PC-9 (cell line): ENCODE results near the gene LRRC14B. TPM values are rescaled to one million over a fixed set of nuclear protein-coding genes. Genes with fewer than 3 reads are reported as not detected.
"Not testable (repeated sequence)": the region's sequence is repeated elsewhere in the genome, so short reads cannot be mapped to it uniquely, and the experiment has no call there.

ENCODE experiments used
- BruUV-seq: library from RNA; stranded (reverse); fragments of 400-500 nt; replicated peaks from 2 replicates; lab custom pipeline; 2021; lab: Mats Ljungman, UMichigan
- CTCF ChIA-PET: fragments of 300-600 bp; sonication (Branson Sonifier 250); formaldehyde crosslinking; loops from one replicate; lab custom pipeline; 2022; ENCODE audit warnings: antibody characterized with exemption; lab: Charles Lee
- POLR2A ChIA-PET: fragments of 300-600 bp; sonication (Branson Sonifier 250); formaldehyde crosslinking; loops from one replicate; lab custom pipeline; 2022; ENCODE audit warnings: antibody characterized with exemption; ENCODE audit not compliant: unreplicated experiment; lab: Charles Lee
- DNase-seq, 2 experiments: peaks; one replicate each; pipeline versions ENCODE4 v3.0.0 to v3.0.0-alpha.2; 2015 to 2022; ENCODE audit warnings: mixed read lengths in 1 of 2
- H2AFZ ChIP-seq: fragments of 200-600 bp; sonication (generic); 2 replicates; pipeline ENCODE4 v1.8.1; 2017; ENCODE audit warnings: antibody characterized with exemption
- H3F3A ChIP-seq: fragments of 200-600 bp; sonication (generic); 2 replicates; pipeline ENCODE4 v1.8.1; 2017; ENCODE audit warnings: antibody characterized with exemption, mild to moderate bottlenecking, low read depth; ENCODE audit not compliant: insufficient read depth
- H3K27ac ChIP-seq: fragments of 200-600 bp; sonication (generic); 2 replicates; pipeline ENCODE4 v1.6.1; 2016; ENCODE audit warnings: mixed run types
- H3K27me3 ChIP-seq: fragments of 200-600 bp; sonication (generic); 2 replicates; pipeline ENCODE4 v1.6.1; 2016; ENCODE audit warnings: low read depth, mixed run types; ENCODE audit not compliant: insufficient read depth
- H3K36me3 ChIP-seq: fragments of 200-600 bp; sonication (generic); 2 replicates; pipeline ENCODE4 v1.6.1; 2016; ENCODE audit warnings: low read depth, mixed run types
- H3K4me1 ChIP-seq: fragments of 200-600 bp; sonication (generic); replicated peaks from 2 replicates; pipeline ENCODE4 v1.6.1; 2016; ENCODE audit warnings: mixed run types; ENCODE audit not compliant: insufficient read depth
- H3K4me2 ChIP-seq: fragments of 200-600 bp; sonication (generic); 2 replicates; pipeline ENCODE4 v1.6.1; 2017; ENCODE audit warnings: mixed run types
- H3K4me3 ChIP-seq: fragments of 200-600 bp; sonication (generic); 2 replicates; pipeline ENCODE4 v1.6.1; 2016; ENCODE audit warnings: mixed run types
- H3K79me2 ChIP-seq: fragments of 200-600 bp; sonication (generic); 2 replicates; pipeline ENCODE4 v1.6.1; 2017; ENCODE audit warnings: low read depth, mixed run types
- H3K9me2 ChIP-seq: fragments of 200-600 bp; sonication (generic); 2 replicates; pipeline ENCODE4 v1.8.1; 2017; ENCODE audit warnings: mild to moderate bottlenecking; ENCODE audit not compliant: insufficient read depth
- H3K9me3 ChIP-seq: fragments of 200-600 bp; sonication (generic); 2 replicates; pipeline ENCODE4 v1.8.1; 2016; ENCODE audit warnings: low read depth; ENCODE audit not compliant: insufficient read depth
- H4K20me1 ChIP-seq: fragments of 200-600 bp; sonication (generic); 2 replicates; pipeline ENCODE4 v1.8.1; 2017; ENCODE audit not compliant: insufficient read depth
- CTCF ChIP-seq: fragments of 200-600 bp; sonication (generic); conservative IDR thresholded peaks from 2 replicates; pipeline ENCODE4 v1.6.1; 2017; ENCODE audit warnings: mixed run types, antibody characterized with exemption, mild to moderate bottlenecking, moderate library complexity
- EZH2 ChIP-seq: fragments of 200-600 bp; sonication (generic); IDR thresholded peaks from 2 replicates; pipeline ENCODE4 v1.8.0; 2017; ENCODE audit warnings: antibody characterized with exemption, low read depth
- intact Hi-C: fragments of 100-400 bp; cut with micrococcal nuclease; formaldehyde crosslinking; loops from one replicate; pipeline ENCODE4 v1.10.0; 2022; ENCODE audit not compliant: unreplicated experiment
- total RNA-seq: library from RNA; stranded (reverse); gene quantifications from 2 replicates; pipeline ENCODE4 v1.2.3, GENCODE V29; 2021

LRRC14B gene
- total RNA-seq, 1 experiment from 2014 or later: not detected

- intact Hi-C loops: no loop called here
- Histone ChIP-seq H3K9me3 (no peaks in the 10 kb centered on the region), H3K9me2 (no peaks in the 10 kb centered on the region), H3K4me1 (no peaks in the 10 kb centered on the region), H3K27me3 (no peaks in the 10 kb centered on the region), H3F3A (no peaks in the 10 kb centered on the region), H4K20me1 (no peaks in the 10 kb centered on the region), H3K4me2 (no peak overlapping the region), H3K36me3 (peaks cover 25% of the 10 kb centered on the region), H3K27ac (no peak overlapping the region), H3K4me3 (no peak overlapping the region), H2AFZ (no peak overlapping the region), H3K79me2 (no peaks in the 10 kb centered on the region)
- ChIA-PET CTCF (no interaction called here), POLR2A (interaction anchor here (0.6 kb wide), 1 partner anchor 381 kb away, joined by 9 read pairs; no protein-coding TSS in a partner anchor)
- DNase-seq: no peak
- no TSS peak for BruUV-seq
- TF ChIP-seq EZH2 (no peak), CTCF (no peak)
Observed at GRCh38 chr5:231661-232060, 40.4 kb downstream of the LRRC14B start.

- H3K4me1 ChIP-seq, H4K20me1 ChIP-seq, H3K79me2 ChIP-seq, DNase-seq, H3K9me2 ChIP-seq, H3K4me2 ChIP-seq, H3K27me3 ChIP-seq, H3F3A ChIP-seq, H3K27ac ChIP-seq, H3K4me3 ChIP-seq, POLR2A ChIA-PET, H2AFZ ChIP-seq, BruUV-seq, intact Hi-C loops, CTCF ChIA-PET, H3K9me3 ChIP-seq: not testable (repeated sequence)
- H3K36me3 ChIP-seq: peaks cover 20% of the 10 kb centered on the region
Observed at GRCh38 chr5:233426-233825, 42.1 kb downstream of the LRRC14B start.

GRCh38 chr5:234450-234849 is 43.2 kb downstream of the LRRC14B start:
- peaks cover 13% of the 10 kb centered on the region for H3K36me3 ChIP-seq

GRCh38 chr5:235527-235926 is 44.2 kb downstream of the LRRC14B start:
- H3K4me1 ChIP-seq, H3K27me3 ChIP-seq: not testable (repeated sequence)

More at GRCh38 chr5:234450-234849, 43.2 kb downstream of the LRRC14B start:
- no peak for DNase-seq
- ChIA-PET CTCF (no interaction called here), POLR2A (no interaction called here)
- no peak for TF ChIP-seq CTCF
- TF ChIP-seq EZH2: no peak
- intact Hi-C loops: no loop called here
- Histone ChIP-seq H3K27me3 (no peaks in the 10 kb centered on the region), H3K4me2 (no peak overlapping the region), H3K27ac (no peak overlapping the region), H4K20me1 (no peaks in the 10 kb centered on the region), H3K9me2 (no peaks in the 10 kb centered on the region), H3K4me3 (no peak overlapping the region), H3K79me2 (no peaks in the 10 kb centered on the region), H3K4me1 (no peaks in the 10 kb centered on the region), H2AFZ (no peak overlapping the region), H3K9me3 (no peaks in the 10 kb centered on the region), H3F3A (no peaks in the 10 kb centered on the region)
- no TSS peak for BruUV-seq

GRCh38 chr5:237931-238330 is 46.6 kb downstream of the LRRC14B start:
- BruUV-seq, H3K27me3 ChIP-seq, intact Hi-C loops, CTCF ChIA-PET, H3K9me3 ChIP-seq, H3K4me3 ChIP-seq, H3K9me2 ChIP-seq, H3K4me1 ChIP-seq, H3F3A ChIP-seq, H3K4me2 ChIP-seq, H3K27ac ChIP-seq, H2AFZ ChIP-seq, H4K20me1 ChIP-seq, H3K79me2 ChIP-seq, POLR2A ChIA-PET: not testable (repeated sequence)
- peak in 1 of 2 experiments; percentile 24 for DNase-seq
- H3K36me3 ChIP-seq: peaks cover 34% of the 10 kb centered on the region

More at GRCh38 chr5:235527-235926, 44.2 kb downstream of the LRRC14B start:
- peak in 1 of 2 experiments; percentile 29 for DNase-seq
- POLR2A ChIA-PET, H3K9me3 ChIP-seq, H3K79me2 ChIP-seq, H3K4me3 ChIP-seq, intact Hi-C loops, BruUV-seq, H3F3A ChIP-seq, H3K9me2 ChIP-seq, H4K20me1 ChIP-seq, H3K4me2 ChIP-seq, H3K27ac ChIP-seq, CTCF ChIA-PET, H2AFZ ChIP-seq: not testable (repeated sequence)
- H3K36me3 ChIP-seq: peaks cover 16% of the 10 kb centered on the region

- H3F3A ChIP-seq, BruUV-seq, intact Hi-C loops, H3K9me3 ChIP-seq, DNase-seq, H3K27ac ChIP-seq, CTCF ChIA-PET, H4K20me1 ChIP-seq, H3K27me3 ChIP-seq, H3K4me2 ChIP-seq, H2AFZ ChIP-seq, POLR2A ChIA-PET, H3K79me2 ChIP-seq, H3K4me3 ChIP-seq, H3K4me1 ChIP-seq, H3K9me2 ChIP-seq: not testable (repeated sequence)
- H3K36me3 ChIP-seq: peaks cover 26% of the 10 kb centered on the region
Observed at GRCh38 chr5:240550-240949, 49.3 kb downstream of the LRRC14B start.
